Hematopoietic multipotent progenitor cell treated with erythropoietin and hydrocortisone succinate and interleukin-3 and kit ligand, for 4 days (in vitro differentiated cells): ENCODE measurements around the gene KCNF1.
A peak's percentile ranks its signal among the peaks of the same experiment; 100 is the strongest.

Experiments used
- DNase-seq: peaks from one replicate; pipeline ENCODE4 v3.0.0-alpha.2; 2015

KCNF1 gene, protein sequence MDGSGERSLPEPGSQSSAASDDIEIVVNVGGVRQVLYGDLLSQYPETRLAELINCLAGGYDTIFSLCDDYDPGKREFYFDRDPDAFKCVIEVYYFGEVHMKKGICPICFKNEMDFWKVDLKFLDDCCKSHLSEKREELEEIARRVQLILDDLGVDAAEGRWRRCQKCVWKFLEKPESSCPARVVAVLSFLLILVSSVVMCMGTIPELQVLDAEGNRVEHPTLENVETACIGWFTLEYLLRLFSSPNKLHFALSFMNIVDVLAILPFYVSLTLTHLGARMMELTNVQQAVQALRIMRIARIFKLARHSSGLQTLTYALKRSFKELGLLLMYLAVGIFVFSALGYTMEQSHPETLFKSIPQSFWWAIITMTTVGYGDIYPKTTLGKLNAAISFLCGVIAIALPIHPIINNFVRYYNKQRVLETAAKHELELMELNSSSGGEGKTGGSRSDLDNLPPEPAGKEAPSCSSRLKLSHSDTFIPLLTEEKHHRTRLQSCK

DNA sequence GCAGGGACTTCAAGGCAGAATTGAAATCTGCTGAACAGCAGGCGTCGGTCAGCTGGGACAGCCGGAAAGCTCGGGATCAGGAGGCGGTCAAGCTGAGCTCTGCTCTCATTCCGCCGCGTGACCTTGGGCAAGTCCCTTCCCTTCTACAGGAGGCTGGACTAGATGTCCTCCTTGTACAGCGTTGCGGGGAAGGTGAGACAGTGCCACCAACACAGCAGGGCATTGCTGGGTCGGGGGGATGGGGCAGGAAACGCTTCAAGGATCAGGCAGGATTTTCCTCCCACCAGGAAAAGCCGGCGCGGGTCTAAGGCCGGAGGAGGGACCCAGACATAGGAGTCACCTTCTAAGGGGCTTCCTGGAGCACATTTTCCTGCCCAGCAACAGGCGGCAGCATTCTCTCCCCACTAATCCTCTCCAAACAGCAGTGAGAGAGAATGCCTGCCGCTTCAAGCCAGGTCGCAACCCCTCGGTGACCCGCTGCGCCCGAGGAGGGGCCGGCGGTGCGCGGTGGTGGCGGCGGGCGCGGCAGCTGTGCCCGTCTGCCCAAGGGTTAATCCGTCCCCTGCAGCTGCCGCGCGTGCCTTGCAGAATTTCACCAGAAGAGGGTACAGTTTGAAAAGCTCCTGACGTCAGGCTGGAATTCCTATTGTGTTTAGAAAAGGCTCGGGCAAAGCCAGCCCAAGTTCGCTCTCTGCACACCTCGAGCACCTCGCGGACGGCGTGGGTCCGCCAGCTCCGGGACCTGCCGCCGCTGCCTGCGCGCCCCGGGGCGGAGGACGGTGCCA is at the start of gene KCNF1:
TSS of gene KCNF1 (plus strand) at position 644 of the 785 bp plus-strand sequence. CDS start 493 bp downstream, outside the sequence.
- peak; percentile 53 for DNase-seq

DNA sequence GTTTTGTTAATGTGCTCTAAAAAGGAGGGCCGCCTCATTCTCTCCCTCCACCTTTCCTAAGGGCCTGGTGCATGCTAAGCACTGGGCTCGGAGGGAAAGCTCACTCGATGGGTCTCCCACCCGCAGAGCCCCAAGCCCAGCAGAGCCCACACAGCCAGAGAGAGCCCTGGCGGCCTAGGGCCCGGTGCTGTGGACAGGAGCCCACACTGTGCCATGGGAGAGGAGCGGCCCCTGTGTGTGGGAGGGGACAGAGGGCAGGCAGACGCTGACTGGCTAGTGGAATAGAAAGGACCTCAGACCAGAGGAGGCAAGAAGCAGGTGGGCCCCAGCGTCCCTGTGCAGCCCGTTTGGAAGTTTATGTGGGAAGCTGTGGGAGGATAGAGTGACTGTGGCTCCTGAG is 49.4 kb upstream of the KCNF1 start:
- no peak for DNase-seq

DNA sequence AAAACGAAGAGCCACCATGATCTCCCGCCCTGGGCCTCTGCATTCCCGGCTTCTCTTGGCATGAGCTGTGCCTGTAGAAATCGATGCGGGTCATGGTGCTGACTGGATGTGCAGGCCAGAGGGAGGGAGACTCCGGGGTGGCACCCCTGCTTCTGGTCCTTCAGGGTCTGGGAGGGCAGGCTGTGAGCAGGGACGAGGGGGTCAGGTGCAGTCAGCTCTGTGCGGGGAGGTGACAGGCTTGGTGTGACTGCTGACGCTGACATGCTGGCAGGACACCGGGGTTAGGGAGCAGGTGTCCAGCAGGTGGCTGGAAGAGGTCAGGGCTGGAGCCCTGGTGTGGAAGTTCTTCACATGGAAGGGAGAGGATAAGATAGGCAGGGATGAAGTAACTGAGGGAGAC is 48.7 kb upstream of the KCNF1 start:
- DNase-seq: no peak

DNA sequence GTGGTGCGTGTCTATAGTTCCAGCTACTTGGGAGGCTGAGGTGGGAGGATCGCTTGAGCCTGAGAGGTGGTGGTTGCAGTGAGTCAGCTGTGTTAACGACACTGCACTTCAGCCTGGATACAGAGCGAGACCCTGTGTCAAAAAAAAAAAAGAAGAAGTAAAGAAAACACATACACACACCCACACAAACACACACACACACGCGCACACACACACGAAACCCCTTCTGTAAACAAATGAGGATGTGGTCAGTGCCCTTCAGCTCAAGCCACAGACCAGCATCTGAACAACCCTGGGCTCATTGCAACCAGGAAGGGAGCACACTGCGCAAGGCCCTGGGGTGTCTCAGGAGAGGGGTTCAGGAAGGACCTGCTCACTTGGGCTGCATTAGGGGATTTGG is 47.9 kb upstream of the KCNF1 start:
- peak; percentile 85 for DNase-seq

DNA sequence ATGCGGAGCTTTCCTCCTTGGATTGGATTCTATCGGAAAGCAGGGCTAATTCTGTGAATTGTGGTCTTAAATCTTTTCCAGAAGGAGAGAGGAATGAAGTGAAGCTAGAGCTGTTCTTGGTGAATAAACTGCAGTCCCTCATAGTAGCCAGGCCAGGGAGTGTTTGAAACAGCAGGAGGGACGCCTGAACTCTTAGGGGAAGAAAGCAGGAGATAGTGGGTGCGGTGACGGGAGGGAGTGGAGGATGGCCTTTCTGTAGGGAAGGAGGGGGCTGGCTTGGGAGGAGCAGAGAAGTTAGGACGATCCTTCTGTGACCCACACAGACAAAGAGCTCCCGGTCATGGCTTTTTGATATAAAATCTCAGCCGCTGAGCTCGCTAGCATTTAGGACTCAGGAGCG is 47.5 kb upstream of the KCNF1 start:
- no peak for DNase-seq

DNA sequence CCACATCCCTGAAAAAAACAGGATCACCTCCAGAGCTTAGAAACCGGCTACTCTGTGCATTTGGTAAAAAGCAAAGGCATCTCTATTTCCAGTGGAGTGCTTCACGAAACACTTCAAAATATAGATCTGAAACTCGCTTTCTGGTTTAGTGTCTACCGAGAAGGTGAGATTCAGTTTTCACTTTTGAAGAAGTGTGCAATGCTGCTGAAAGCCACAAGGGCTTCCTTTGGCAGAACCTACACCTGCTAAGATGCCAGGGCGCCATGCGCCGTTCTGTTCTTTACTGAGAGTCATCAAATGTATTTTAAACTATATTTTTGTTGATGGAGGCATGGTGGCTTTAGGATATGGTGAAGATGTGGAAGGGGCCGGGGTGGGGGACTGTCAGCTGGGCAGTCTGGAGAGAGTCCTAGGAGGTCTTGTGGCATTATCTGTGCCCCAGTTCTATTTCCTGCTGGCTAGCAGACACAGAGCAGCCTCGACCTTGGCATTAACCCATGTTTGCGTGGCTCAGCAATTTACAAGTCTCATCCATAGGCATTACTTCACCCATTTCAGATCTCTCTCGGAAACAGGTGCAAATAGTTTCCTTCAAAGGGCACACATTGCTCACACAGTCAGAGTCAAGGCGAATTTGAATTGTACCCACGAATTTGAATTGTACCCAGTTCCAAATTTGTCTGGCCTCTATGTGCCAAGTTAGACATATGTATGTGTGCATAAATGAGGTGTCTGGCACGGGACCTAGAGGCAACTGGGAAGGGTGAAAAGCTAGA is 46.7 kb upstream of the KCNF1 start:
- DNase-seq: peak; percentile 63

DNA sequence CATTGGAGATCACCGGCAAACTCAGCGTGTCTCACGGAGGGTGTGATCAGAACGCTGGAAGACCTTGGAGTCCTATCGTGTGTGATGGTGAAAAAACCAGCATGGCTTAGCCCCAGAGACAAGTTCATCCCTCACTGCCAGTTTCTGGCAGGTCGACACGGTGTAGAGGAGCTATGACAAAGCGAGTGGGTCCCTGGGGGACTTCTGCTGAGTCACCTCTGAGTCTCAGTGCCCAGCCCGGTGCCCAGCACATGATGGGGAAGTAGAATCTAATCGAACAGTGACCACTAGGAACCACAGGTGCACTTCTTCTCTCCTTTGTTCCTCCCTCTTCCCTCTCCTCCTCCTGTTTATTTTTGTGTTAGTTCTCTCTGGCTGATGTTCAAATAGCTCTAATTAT is 45.9 kb upstream of the KCNF1 start:
- no peak for DNase-seq

DNA sequence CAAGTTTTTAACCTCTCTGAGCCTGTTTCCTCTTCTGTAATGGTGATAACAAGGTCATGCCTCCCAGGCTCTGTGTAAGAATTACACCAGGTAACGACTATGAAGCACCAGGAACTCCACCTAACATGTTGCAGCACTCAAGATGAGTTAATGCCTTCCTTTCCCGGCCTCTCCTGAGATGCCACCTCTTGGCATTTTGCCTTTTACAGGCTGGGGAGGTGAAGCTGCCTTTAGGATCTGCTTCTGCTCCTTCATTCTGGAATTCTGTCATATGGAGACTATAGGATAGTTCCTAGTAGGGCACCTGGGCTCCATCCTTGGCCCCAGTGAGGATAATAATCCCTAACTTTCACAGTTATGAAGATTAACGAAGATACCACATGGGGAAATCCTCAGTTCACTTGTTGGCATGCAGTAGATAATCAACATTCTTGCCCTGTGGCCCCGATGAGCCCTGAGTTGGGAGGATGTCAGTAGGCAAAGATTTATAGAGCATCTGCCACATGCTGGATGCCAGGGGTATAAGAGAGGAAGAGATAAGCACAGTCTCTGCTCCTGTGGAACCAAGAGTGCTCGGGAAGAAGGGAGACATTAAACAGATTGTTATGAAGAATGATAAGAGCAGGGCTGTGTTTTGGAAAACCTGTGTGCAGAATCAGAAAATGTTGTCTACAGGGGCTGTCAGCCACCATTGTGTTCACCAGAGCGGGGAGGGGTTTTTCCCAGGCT is 43.9 kb upstream of the KCNF1 start:
- DNase-seq: peak; percentile 25

DNA sequence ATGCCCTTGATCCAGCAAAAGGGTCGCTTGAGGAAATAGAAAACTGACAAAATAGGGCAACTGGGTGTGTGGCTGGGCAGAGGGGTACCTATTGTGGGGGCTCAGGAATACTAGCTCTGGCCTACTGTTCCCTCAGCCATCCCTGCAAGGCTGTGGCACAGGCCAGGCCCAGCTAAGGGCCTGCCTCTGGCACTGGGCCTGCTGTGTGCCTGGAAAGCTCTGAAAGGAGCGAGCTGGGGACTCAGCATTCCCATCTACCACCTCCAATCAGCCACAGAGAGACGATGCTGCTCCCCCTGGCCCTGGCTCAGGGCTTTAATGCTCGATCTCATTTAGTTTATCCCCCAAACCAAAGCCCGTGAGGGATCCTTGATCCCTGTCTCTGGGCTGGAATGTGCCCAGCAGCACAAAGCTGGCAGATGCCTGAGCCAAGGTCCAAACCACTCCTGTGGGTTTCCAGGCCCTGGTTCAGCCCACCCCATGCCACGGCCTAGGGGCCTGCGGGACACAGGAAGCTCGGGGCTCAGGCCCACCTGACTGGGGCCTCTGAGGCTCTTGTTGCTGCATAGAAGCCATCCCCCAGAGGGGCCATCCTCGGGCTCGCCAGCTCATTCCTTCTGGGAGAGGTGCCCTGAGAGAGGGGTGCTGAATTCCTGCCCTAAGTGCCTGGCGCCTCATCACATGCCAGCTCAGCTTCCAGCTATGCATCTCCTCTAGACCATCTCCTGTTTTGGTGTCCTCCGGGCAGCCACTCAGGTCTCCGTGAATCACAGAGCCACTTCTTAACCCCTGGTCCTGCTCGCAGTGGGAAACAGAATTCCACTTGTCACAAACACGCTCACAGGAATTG is 43.0 kb upstream of the KCNF1 start:
- DNase-seq: no peak

DNA sequence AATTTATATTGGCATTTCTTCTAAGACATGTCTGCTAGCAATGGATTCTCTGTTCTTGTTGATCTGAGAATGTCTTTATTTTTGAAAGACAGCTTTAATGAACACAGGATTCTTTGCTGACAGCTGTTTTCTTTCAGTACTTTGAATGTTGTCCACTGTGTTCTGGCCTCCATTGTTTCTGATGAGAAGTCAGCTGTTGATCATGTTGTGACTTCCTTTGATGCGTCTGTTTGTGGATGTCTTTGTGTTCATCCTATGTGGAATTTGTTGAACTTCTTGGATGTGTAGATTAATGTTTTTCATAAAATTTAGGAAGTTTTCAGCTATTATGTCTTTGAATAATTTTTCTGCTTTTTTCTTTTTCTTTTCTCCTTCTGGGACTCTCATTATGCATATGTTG is 39.8 kb upstream of the KCNF1 start:
- DNase-seq: no peak

DNA sequence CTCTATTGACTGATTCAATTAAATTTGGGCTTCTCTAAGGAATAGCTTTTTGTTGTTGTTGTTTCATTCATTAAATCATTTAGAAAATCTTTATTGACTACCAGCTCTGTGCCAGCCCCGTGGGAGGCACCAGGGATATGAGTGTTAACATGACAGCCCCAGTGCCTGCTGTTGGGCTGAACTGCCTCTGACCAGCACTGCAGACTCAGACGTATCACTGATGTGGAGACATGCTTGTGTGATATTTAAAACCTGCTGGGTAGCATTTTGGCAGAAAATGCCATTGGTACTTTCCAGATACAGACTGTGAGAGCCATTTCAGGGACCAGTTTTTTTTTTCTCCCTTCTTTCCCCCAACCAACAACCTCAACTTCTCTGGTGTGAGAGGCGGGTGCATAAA is 38.6 kb upstream of the KCNF1 start:
- DNase-seq: no peak

DNA sequence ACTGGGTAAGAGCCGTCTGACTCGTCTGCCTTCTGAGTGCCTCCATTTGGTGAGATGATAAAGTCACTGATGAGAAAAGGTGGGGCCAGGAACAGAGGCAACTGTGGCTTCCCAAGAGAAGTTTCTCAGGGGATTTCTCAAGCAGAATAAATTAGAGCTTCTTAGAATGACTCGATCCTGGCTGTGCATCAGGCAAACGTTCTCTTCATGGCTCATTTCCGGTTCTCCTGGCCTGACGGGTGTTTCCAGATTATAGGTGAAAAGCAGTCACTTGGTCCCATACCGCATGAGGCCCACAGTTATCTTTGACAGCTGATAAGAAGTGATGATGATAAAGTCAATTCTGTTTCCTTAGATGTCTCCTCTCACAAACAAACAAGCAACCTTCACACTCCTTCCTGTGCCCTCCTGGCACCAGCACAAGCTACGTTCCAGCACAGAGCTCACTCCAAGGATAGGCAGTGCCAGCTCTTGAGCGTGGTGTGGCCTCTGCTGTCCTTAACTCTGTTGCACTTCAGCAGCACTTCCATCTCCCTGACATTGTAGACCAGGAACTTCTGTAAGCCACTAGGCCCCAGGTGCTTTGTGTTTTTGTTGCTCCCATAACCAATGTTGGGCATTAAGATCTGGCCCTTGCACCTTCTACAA is 37.8 kb upstream of the KCNF1 start:
- no peak for DNase-seq

DNA sequence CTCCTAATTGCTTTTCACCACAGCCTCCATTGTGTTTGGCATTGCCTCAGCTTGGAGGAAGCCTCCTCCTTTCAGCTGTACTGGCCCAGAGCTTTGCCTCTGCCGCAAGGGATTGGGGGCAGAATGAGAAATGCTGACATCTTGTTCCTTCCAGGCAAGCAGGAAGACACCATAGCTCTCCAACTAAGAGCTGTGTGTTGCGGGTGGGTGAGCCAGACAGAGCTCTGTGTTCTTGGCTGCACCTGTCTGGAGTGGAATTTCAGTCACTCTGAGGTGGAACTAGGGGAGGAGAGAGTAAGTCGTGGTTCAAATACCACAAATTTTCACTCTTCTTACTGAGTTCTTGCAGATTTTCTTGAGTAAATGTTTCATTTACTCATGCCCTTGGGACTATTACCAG is 36.6 kb upstream of the KCNF1 start:
- no peak for DNase-seq

DNA sequence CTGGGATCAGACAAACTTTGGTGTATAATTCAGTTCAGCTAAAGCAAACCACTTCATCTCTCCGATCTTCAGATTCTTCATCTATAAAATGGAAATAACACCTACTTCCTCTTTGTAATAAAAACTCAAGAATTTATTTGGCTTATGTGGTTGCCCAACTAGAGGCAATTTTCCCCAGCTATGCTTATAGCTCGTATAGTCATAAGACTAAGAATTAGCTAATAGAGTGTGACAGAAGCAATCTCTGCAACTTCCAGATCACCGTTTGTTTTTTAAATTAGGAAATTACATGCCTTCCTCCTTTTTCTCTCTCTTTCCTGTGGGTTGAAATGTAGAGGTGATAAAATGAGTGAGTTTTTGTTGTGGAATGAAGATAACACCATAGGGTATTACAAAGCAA is 35.3 kb upstream of the KCNF1 start:
- peak; percentile 59 for DNase-seq

DNA sequence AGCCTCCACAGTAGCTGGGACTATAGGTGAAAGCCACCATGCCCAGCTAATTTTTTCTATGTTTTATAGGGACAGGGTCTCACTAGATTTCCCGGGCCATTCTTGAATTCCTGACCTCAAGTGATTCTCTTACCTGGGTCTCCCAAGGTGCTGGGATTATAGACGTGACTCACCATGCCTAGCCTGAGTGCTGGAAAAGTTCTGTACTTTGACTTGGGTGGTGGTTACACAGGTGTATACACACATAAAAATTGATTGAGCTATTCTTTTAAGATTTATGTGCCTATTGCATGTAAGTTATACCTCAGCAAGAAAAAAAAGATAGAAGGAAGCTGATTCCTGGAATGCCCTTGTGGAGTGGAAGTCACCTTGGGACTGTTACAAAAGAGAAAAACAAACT is 34.8 kb upstream of the KCNF1 start:
- no peak for DNase-seq

DNA sequence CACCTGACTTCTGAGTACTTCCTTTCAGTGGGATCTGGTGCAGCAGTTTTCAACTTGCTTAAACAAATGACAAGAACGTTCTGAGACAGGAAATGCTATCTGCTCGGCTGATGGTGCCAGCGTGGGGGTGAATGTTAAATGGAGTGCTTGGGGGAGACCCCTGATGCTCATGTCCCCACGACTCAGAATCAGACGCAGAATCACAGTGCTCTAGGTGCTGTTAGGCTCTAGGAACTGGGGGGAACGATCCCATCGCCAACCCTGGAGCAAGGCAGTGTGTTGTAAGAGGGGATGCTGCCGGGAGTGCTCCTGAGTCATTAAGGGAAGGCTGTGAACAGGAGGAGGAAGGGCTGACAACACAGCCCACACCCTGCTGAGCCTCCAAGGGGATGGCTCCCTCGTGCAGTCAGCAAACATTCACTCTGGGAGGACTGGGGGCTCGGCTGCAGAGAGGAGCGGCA is 34.1 kb upstream of the KCNF1 start:
- DNase-seq: no peak

DNA sequence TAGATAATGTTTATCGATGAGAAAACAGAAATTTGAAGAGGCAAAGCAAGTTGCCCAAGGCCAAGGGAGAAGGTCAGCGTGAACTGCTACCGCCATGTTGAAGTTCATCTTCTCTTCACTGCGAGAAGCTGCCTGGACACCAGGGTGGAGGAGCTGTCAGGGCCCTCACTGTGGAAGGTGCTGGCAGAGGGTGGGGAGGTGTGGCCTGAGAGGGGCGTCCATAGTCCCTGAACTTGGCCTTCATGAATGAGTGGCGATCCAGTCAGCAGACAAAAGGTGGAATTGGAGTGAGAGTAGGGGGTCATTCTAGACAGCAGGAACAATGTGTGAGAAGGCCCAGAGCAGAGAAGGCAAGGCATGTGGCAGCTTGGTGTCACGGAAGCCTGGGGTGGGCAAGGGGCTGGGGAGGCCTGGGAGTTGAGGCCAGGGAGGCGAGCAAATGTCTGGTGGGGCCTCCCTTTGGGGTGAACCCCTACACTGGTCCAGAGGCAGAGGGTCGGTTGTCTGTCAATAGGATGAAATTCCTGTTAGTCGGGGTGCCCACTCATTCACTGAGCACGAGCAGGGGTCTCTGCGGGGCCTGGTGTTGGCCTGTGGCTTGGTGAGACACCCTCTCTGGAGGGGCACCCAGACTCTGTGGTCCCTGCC is 33.3 kb upstream of the KCNF1 start:
- DNase-seq: no peak

DNA sequence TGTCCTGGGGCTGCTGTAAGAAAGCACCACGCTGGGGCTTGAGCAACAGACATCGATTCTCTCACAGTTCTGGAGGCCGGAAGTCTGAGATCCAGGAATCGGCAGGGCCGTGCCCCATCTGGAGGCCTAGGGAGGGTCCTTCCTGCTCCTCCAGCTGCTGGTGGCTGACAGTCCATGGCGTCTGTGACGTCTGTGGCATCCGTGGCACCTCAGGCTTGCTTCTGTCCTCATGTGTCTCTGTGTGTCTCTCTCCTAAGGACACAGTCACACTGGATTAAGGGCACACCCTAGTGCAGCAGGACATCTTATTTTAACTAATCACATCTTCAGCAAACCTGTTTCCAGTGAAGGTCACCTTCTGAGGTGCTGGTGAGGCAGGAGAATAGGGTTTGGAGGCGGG is 32.6 kb upstream of the KCNF1 start:
- no peak for DNase-seq

DNA sequence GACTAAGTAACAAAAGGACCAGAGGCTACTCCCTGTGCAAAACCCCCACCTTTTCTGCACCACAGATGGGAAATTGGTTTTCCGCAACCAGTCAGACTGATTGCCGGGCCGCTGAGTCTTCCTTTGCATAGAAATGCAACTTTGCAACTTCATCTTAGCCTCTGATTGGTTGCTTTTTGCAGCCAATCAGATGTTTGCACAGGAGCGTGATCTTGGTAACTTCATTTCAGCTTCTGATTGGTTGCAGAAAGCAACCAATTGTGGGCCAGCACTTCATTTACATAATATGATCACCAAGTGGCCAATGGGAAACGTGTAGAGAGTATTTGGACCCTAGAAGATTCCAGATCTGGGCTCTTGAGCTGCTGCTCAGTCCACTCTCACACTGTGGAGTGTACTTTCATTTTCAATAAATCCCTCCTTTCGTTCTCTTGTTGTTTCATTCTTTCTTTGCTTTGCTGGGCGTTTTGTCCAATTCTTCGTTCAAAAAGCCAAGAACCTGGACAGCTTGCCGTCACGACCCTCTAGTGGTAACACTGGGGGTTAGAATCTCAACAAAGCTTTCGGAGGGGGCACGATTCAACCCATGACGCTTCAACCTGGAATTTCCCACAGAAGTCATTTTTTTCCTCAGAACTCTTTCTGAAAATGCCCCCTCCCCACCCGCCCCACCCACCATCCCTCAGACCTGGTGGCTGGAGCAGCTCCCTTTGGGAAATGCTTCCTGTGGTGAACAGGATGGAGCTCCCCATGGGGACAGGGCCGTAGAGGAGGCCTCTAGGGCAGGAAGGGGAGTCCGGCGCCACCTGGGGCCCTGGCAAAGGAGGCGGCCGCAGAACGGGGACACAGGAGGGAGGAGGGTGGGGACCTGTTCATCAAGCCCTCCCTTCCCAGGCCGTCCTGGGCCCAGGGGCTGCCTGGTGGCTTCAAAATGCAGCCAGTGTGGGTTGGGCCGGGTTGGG is 31.8 kb upstream of the KCNF1 start:
- DNase-seq: peak; percentile 11
